ENCODE measurements around the gene C3orf20. TPM values are rescaled to one million over a fixed set of nuclear protein-coding genes. Genes with fewer than 3 reads are reported as not detected.

The C3orf20 gene
- total and polyA plus RNA-seq, 4 donors, result 0.16 to 0.30 TPM; not detected in 2

- Histone ChIP-seq H3K36me3 (ENCODE audit: control insufficient read depth in 1 of 2, insufficient read depth in 2 of 2, low read length in 1 of 2) (no peaks in the 10 kb centered on the region), H3K9me3 (ENCODE audit: control insufficient read depth, low read length) (no peaks in the 10 kb centered on the region), H3K4me1 (ENCODE audit: control insufficient read depth in 1 of 2, insufficient read depth in 2 of 2, low read length in 2 of 2) (no peaks in the 10 kb centered on the region), H3K4me3 (ENCODE audit: low read length in 2 of 2) (no peak overlapping the region), H3K27me3 (ENCODE audit: control insufficient read depth in 1 of 2, insufficient read depth in 2 of 2, low read length in 1 of 2) (no peaks in the 10 kb centered on the region), H3K27ac (ENCODE audit: low read depth in 1 of 2, low read length in 2 of 2) (no peak overlapping the region)
- 94% methylated on average over 2 of the region's 2 CpGs for WGBS, 2 donors
- DNase-seq, result no peak
- no peak for ATAC-seq (ENCODE audit: low FRiP score)
- intact Hi-C loops (cut with DNase I), result no loop called here
Observed at GRCh38 chr3:14761866-14762265, 86.9 kb downstream of the C3orf20 start.

DNA sequence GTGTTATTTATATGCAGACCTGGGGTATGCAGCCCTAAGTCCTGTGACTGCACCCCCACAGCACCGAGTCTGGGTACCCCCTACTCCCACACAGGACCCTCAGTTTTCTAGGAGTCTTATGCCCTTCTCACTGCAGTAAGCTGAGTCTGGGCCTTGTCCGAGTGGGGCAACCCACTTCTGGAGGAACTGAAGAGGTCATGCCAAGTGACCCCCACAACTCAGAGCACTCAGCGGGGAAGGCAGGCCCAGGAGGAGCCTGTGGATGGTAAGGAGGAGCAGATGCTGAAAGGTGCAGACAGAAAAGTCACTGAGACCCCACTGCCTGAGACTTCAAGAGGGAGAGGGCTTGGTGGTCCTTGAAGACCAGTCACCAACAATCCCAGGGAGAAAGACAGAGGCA is 87.8 kb downstream of the C3orf20 start:
- DNase-seq, result no peak
- Histone ChIP-seq H3K9me3 (ENCODE audit: control insufficient read depth, low read length) (no peaks in the 10 kb centered on the region), H3K27ac (ENCODE audit: low read depth in 1 of 2, low read length in 2 of 2) (no peak overlapping the region), H3K4me3 (ENCODE audit: low read length in 2 of 2) (no peak overlapping the region), H3K27me3 (ENCODE audit: control insufficient read depth in 1 of 2, insufficient read depth in 2 of 2, low read length in 1 of 2) (no peaks in the 10 kb centered on the region), H3K4me1 (ENCODE audit: control insufficient read depth in 1 of 2, insufficient read depth in 2 of 2, low read length in 2 of 2) (no peaks in the 10 kb centered on the region), H3K36me3 (ENCODE audit: control insufficient read depth in 1 of 2, insufficient read depth in 2 of 2, low read length in 1 of 2) (no peaks in the 10 kb centered on the region)
- WGBS, 2 donors, result 76 to 84% methylated on average over 3 of the region's 3 CpGs
- no peak for ATAC-seq (ENCODE audit: low FRiP score)
- intact Hi-C loops (cut with DNase I), result no loop called here

DNA sequence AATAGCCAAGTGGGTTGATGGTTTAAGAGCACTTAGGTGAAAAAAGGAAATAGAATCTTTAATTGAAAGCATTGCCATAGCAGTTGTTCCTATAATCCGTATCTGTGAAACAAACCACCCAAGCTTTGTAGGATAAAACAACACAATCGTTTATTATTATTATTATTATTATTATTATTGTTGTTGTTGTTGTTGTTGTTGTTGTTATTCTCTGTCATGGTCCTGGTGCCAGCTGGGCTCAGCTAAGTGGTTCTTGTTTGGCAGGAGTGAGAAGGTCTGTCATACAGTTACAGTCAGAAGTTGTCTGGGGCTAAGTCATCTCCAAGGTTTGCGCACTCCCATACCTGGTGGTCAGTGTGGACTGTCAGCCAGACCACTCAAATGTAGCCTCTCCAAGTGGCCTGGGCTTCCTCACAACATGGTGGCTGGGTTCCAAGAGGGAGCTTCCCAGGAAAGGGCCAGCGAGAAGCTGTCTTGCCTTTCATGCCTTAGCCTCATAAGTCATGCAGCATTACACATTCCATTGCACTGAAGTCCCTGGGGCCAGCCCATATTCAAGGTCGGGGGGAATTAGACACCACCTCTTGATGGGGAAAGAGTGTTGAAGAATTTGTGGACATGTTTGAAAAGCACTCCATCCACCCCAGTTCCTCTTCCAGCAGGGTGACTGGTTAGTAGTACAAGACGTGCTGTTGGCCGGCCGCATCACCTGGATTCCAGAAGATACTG is 89.6 kb downstream of the C3orf20 start:
- no peak for ATAC-seq (ENCODE audit: low FRiP score)
- Histone ChIP-seq H3K9me3 (ENCODE audit: control insufficient read depth, low read length) (no peaks in the 10 kb centered on the region), H3K4me3 (ENCODE audit: low read length in 2 of 2) (no peak overlapping the region), H3K27ac (ENCODE audit: low read depth in 1 of 2, low read length in 2 of 2) (no peak overlapping the region), H3K36me3 (ENCODE audit: control insufficient read depth in 1 of 2, insufficient read depth in 2 of 2, low read length in 1 of 2) (no peaks in the 10 kb centered on the region), H3K27me3 (ENCODE audit: control insufficient read depth in 1 of 2, insufficient read depth in 2 of 2, low read length in 1 of 2) (no peaks in the 10 kb centered on the region), H3K4me1 (ENCODE audit: control insufficient read depth in 1 of 2, insufficient read depth in 2 of 2, low read length in 2 of 2) (no peaks in the 10 kb centered on the region)
- intact Hi-C loops (cut with DNase I), result no loop called here
- no peak for DNase-seq
- WGBS, 2 donors, result 74 to 79% methylated on average over 8 of the region's 8 CpGs

DNA sequence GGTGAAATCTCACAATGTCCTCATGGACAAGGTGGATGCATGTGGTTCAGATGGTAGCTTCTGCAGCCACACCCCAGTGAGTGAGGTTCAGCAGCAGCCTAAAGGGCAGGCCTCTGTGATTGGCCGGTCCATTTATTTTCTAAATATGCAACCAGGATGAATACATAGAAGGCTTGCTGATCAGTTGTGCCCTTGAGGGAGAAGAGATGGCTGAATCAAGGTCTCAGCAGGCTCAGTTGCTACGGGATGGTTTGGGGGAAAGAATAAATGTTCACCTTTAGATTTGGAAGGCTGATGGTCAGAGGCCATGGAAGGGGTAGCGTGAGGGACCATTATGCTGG is 90.1 kb downstream of the C3orf20 start:
- H3K9me3 ChIP-seq (ENCODE audit: control insufficient read depth, low read length), result no peaks in the 10 kb centered on the region
- H3K27me3 ChIP-seq (ENCODE audit: control insufficient read depth in 1 of 2, insufficient read depth in 2 of 2, low read length in 1 of 2), result no peaks in the 10 kb centered on the region
- no peak for ATAC-seq (ENCODE audit: low FRiP score)
- 93 to 98% methylated on average over 3 of the region's 3 CpGs for WGBS, 2 donors
- no peak overlapping the region for H3K4me3 ChIP-seq (ENCODE audit: low read length in 2 of 2)
- no peak for DNase-seq
- intact Hi-C loops (cut with DNase I), result no loop called here
- H3K36me3 ChIP-seq (ENCODE audit: control insufficient read depth in 1 of 2, insufficient read depth in 2 of 2, low read length in 1 of 2), result no peaks in the 10 kb centered on the region
- no peaks in the 10 kb centered on the region for H3K4me1 ChIP-seq (ENCODE audit: control insufficient read depth in 1 of 2, insufficient read depth in 2 of 2, low read length in 2 of 2)
- no peak overlapping the region for H3K27ac ChIP-seq (ENCODE audit: low read depth in 1 of 2, low read length in 2 of 2)

DNA sequence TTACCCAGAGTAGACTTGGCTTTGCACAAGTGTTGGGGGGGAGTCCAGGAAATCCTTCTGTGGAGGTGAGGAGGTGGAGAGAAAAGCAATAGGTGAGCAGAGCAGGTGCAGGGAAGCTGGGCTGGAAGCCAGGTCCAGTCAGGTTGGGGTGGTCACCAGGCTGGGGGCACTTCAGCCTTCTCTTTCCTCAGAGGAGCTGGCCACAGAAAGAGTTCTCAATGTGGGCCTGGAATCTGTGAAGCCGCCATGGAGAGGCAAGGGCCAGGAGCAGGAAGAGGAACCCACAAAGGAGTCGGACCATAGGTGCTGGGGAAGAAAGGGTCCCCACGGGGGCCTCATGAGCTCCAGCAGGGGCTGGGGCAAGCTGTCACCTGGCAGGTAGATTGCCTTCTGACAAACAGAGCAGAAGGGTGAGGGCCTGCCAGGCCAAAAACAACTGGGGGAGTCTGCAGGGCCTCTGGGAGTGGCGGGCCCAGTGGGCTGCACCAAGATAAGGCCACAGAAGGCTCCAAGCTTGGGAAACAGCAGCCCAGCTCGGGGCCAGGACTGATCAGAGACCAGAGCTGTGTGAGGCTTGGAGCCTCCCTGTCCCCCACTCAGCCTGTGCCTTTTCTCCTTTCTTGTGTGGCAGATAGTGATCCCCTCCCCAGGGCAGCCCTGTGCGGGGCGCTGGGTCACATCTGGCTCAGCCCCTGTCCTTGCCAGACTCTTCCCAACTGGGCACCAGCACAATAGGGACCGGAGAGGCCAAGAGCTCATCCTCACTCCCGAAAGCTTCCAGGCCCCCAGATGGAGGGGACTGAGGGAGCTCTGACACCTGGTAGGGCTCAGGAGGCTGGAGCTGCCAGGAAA is 90.9 kb downstream of the C3orf20 start:
- Histone ChIP-seq H3K27me3 (ENCODE audit: control insufficient read depth in 1 of 2, insufficient read depth in 2 of 2, low read length in 1 of 2) (no peaks in the 10 kb centered on the region), H3K4me3 (ENCODE audit: low read length in 2 of 2) (no peak overlapping the region), H3K27ac (ENCODE audit: low read depth in 1 of 2, low read length in 2 of 2) (no peak overlapping the region), H3K36me3 (ENCODE audit: control insufficient read depth in 1 of 2, insufficient read depth in 2 of 2, low read length in 1 of 2) (no peaks in the 10 kb centered on the region), H3K9me3 (ENCODE audit: control insufficient read depth, low read length) (no peaks in the 10 kb centered on the region), H3K4me1 (ENCODE audit: control insufficient read depth in 1 of 2, insufficient read depth in 2 of 2, low read length in 2 of 2) (no peaks in the 10 kb centered on the region)
- intact Hi-C loops (cut with DNase I), result no loop called here
- DNase-seq (no peak), ATAC-seq (ENCODE audit: low FRiP score) (no peak)
- 88 to 90% methylated on average over 9 of the region's 9 CpGs for WGBS, 2 donors

DNA sequence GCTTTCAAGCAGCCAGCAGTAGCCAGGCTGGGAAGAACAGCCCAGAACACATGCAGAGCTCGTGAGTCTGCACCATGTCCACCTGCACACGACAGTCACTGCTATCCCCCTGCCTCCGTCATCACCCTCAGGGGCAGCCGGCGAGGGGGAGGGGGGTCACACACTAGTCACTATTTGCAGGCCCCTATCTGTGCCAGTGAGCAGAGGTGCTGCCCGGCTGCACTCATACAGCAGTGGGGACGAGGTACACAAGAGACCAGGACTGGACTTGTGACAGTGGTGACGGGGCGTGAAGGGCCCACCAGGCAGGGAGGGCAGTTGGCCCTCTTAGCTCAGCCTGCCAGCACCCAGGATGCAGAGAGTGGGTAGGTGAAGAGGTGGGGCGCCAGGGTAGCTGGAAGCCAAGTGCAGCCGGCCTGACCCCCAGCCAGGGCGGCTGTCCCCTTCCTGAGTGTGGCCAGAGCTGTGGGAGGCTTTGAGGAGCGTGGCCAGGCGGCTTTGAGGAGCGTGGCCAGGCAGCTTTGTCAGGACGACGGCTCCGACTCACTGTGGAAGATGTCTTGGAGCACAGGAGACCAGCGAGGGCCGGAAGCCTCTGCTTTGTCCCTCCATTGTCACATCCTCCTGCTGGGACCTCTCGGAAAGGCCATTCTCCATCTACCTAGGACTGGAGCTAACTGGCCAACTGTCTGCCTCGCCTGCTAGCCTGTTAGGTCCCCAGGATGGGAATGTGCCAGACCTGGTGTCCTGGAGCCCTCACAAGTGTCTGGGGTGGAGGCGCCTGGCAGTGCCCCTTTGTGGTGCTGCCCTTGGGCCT is 91.7 kb downstream of the C3orf20 start:
- no peaks in the 10 kb centered on the region for H3K36me3 ChIP-seq (ENCODE audit: control insufficient read depth in 1 of 2, insufficient read depth in 2 of 2, low read length in 1 of 2)
- H3K27me3 ChIP-seq (ENCODE audit: control insufficient read depth in 1 of 2, insufficient read depth in 2 of 2, low read length in 1 of 2), result no peaks in the 10 kb centered on the region
- H3K4me3 ChIP-seq (ENCODE audit: low read length in 2 of 2), result no peak overlapping the region
- ATAC-seq (ENCODE audit: low FRiP score) (no peak), DNase-seq (no peak)
- intact Hi-C loops (cut with DNase I), result no loop called here
- H3K4me1 ChIP-seq (ENCODE audit: control insufficient read depth in 1 of 2, insufficient read depth in 2 of 2, low read length in 2 of 2), result no peaks in the 10 kb centered on the region
- no peak overlapping the region for H3K27ac ChIP-seq (ENCODE audit: low read depth in 1 of 2, low read length in 2 of 2)
- H3K9me3 ChIP-seq (ENCODE audit: control insufficient read depth, low read length), result no peaks in the 10 kb centered on the region
- WGBS, 2 donors, result 90 to 93% methylated on average over 22 to 23 of the region's 23 CpGs

DNA sequence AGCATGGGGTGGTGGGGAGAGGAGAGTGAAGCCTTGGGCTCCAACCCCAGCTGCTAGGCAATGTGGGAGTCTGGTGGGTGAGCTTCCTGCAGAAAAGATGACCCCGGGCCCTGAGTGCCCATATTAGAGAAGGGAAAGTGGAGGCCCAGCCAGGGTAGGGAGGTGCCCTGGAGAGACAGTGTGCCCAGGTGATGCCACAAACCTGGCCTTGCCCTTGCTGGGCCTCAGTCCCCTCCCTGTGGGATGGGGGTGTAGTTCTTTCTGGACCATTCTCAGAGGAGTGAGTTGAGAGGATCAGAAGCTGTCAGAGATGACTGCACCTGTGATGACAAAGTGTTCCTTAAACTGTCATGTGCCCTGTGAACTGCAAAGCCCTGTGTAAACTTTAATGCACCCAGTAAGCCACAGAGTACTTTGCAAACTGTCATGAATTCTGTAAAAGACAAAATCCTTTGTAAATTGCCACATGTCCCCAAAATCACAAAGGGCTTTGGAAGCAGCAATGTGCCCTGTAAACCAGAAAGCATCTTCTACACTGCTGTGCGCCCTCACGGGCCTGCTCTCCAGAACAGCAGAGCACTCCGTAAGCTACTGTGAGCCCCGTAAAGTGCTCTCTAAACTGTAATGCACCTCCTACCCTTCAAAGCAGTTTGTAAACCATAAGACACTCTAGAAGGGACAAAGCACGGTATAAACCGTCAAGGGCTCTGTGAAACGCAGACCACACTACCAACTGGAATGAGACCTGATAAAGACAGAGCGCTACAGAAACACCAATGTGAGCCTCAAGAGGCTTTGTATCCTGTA is 92.5 kb downstream of the C3orf20 start:
- 90 to 92% methylated on average over 9 of the region's 9 CpGs for WGBS, 2 donors
- DNase-seq (no peak), ATAC-seq (ENCODE audit: low FRiP score) (no peak)
- Histone ChIP-seq H3K27ac (ENCODE audit: low read depth in 1 of 2, low read length in 2 of 2) (no peak overlapping the region), H3K9me3 (ENCODE audit: control insufficient read depth, low read length) (no peaks in the 10 kb centered on the region), H3K27me3 (ENCODE audit: control insufficient read depth in 1 of 2, insufficient read depth in 2 of 2, low read length in 1 of 2) (no peaks in the 10 kb centered on the region), H3K4me3 (ENCODE audit: low read length in 2 of 2) (no peak overlapping the region), H3K36me3 (ENCODE audit: control insufficient read depth in 1 of 2, insufficient read depth in 2 of 2, low read length in 1 of 2) (no peaks in the 10 kb centered on the region), H3K4me1 (ENCODE audit: control insufficient read depth in 1 of 2, insufficient read depth in 2 of 2, low read length in 2 of 2) (no peaks in the 10 kb centered on the region)
- intact Hi-C loops (cut with DNase I), result no loop called here

- WGBS, 2 donors, result 87 to 92% methylated on average over 11 of the region's 11 CpGs
- DNase-seq (no peak), ATAC-seq (ENCODE audit: low FRiP score) (no peak)
- Histone ChIP-seq H3K27ac (ENCODE audit: low read depth in 1 of 2, low read length in 2 of 2) (no peak overlapping the region), H3K4me3 (ENCODE audit: low read length in 2 of 2) (no peak overlapping the region), H3K36me3 (ENCODE audit: control insufficient read depth in 1 of 2, insufficient read depth in 2 of 2, low read length in 1 of 2) (no peaks in the 10 kb centered on the region), H3K27me3 (ENCODE audit: control insufficient read depth in 1 of 2, insufficient read depth in 2 of 2, low read length in 1 of 2) (no peaks in the 10 kb centered on the region), H3K4me1 (ENCODE audit: control insufficient read depth in 1 of 2, insufficient read depth in 2 of 2, low read length in 2 of 2) (no peaks in the 10 kb centered on the region), H3K9me3 (ENCODE audit: control insufficient read depth, low read length) (no peaks in the 10 kb centered on the region)
- intact Hi-C loops (cut with DNase I), result no loop called here
Observed at GRCh38 chr3:14768182-14768790, 93.3 kb downstream of the C3orf20 start.
